Adrenal gland (tissue), 12 donors: Measurements from ENCODE around the gene APBA1. TPM values are rescaled to one million over a fixed set of nuclear protein-coding genes. Genes with fewer than 3 reads are reported as not detected.

Source experiments
- DNase-seq, 7 donors: peaks; one replicate each; pipeline ENCODE4 v3.0.0-alpha.2; 2019 to 2020
- H3K27ac ChIP-seq, 5 donors: fragments of 200-600 bp; sonication (generic) in 4 of 5; 1 replicate in 3 of 5; 2 replicates in 2 of 5; pipeline versions ENCODE4 v1.5.1 to v1.8.0; 2016 to 2020; ENCODE audit warnings: mild to moderate bottlenecking in 1 of 5
- H3K27me3 ChIP-seq: fragments of 200-600 bp; 2 replicates; pipeline ENCODE4 v1.8.0; 2021
- H3K36me3 ChIP-seq, 2 donors: fragments of 200-600 bp; replicated peaks in 1 of 2; 1 replicate in 1 of 2; 2 replicates in 1 of 2; pipeline versions ENCODE4 v1.5.1 to v1.8.0; 2018 to 2022
- H3K4me1 ChIP-seq, 2 donors: fragments of 200-600 bp; replicated peaks in 1 of 2; 1 replicate in 1 of 2; 2 replicates in 1 of 2; pipeline versions ENCODE4 v1.5.1 to v1.8.0; 2018 to 2021
- H3K4me3 ChIP-seq, 4 donors: fragments of 200-600 bp; sonication (generic) in 3 of 4; one replicate each; pipeline ENCODE4 v1.5.1; 2016 to 2018
- H3K9me3 ChIP-seq, 3 donors: fragments of 200-600 bp; sonication (generic) in 1 of 3; replicated peaks in 1 of 3; 1 replicate in 2 of 3; 2 replicates in 1 of 3; pipeline versions ENCODE4 v1.5.1 to v1.8.0; 2016 to 2021
- CTCF ChIP-seq, 6 experiments: fragments of 450-650 bp in 4 of 6; fragments of 200-600 bp in 2 of 6; sonication (generic) in 1 of 6; IDR thresholded peaks; 1 replicate in 5 of 6; 2 replicates in 1 of 6; pipeline versions ENCODE4 v1.5.1 to v1.8.0; 2016 to 2021; ENCODE audit warnings: antibody characterized with exemption in 6 of 6, mild to moderate bottlenecking in 2 of 6, moderate library complexity in 1 of 6
- POLR2A ChIP-seq, 2 donors: fragments of 450-650 bp; IDR thresholded peaks; one replicate each; pipeline ENCODE4 v1.6.1; 2017; ENCODE audit warnings: antibody characterized with exemption in 2 of 2, mild to moderate bottlenecking in 2 of 2, moderate library complexity in 1 of 2
- WGBS, 4 donors: extraction: QIAGEN DNeasy Blood & Tissue Kit in 2 of 4; methylation state at CpG; one replicate each; pipeline versions ENCODE4 v1.1.5 to v1.1.7; 2013 to 2017; 5-methylcytosine and 5-hydroxymethylcytosine counted together
- intact Hi-C, 2 donors: fragments of 100-400 bp; cut with DNase I; formaldehyde crosslinking; loops; one replicate each; pipeline versions ENCODE4 v1.14.1 to v1.15.0; 2022 to 2023
- polyA plus RNA-seq, 3 donors: library from polyadenylated mRNA; stranded (reverse); fragments of 200-250 nt in 2 of 3; fragments of 350-450 nt in 1 of 3; fragmentation: Illumina TruSeq in 1 of 3; extraction: RNeasy Lipid Tissue Mini Kit (QIAGEN cat#74804) in 1 of 3; gene quantifications; one replicate each; pipeline ENCODE4 v1.2.3, GENCODE V29; 2013 to 2014
- total RNA-seq, 9 donors: library from RNA; depleted of rRNA in 4 of 9; stranded (reverse); fragments of >200 nt in 4 of 9; fragments of 120-200 nt in 1 of 9; fragmentation: NEBNext Ultra II Directional in 1 of 9; extraction: Animal tissue kit (Norgen Biotek cat#: 25700) in 1 of 9; gene quantifications; one replicate each; pipeline versions ENCODE4 v1.1.0 to v1.2.4, GENCODE V29; 2013 to 2023
- donor health status: healthy with polysubstance abuse.
- donor health status: Bipolar disorder and iron deficiency.
- donor health status: DM: yes; HTN: yes; CAD: no.
- donor health status: DM: no; HTN: no; CAD: no.
- donor health status: DM: no; HTN: no; CAD: no.
- donor health status: DM: yes; HTN: yes; CAD: no.

The APBA1 gene
- total and polyA plus RNA-seq, 12 donors = 0.64 to 6.4 (median 3.5) TPM

GRCh38 chr9:69647804-69648203, 24.4 kb downstream of the APBA1 start:
- no peaks in the 10 kb centered on the region for H3K4me1 ChIP-seq
- H3K4me3 ChIP-seq = no peak overlapping the region
- H3K9me3 ChIP-seq = no peaks in the 10 kb centered on the region
- no peaks in the 10 kb centered on the region for H3K36me3 ChIP-seq
- TF ChIP-seq POLR2A (IDR thresholded peaks at IDR 0.05) (no peak), CTCF (IDR thresholded peaks at IDR 0.05) (no peak)
- DNase-seq = no peak
- intact Hi-C loops = no loop called here
- no peaks in the 10 kb centered on the region for H3K27me3 ChIP-seq
- no peak overlapping the region for H3K27ac ChIP-seq
- WGBS, 4 donors = 86 to 94% (median 90%) methylated on average over 3 of the region's 3 CpGs

GRCh38 chr9:69646810-69647209, 25.4 kb downstream of the APBA1 start:
- intact Hi-C loops = no loop called here
- WGBS, 4 donors = 78 to 91% (median 83%) methylated on average over 3 of the region's 3 CpGs
- Histone ChIP-seq H3K27ac (no peak overlapping the region), H3K4me1 (no peaks in the 10 kb centered on the region), H3K4me3 (no peak overlapping the region), H3K27me3 (no peaks in the 10 kb centered on the region), H3K36me3 (no peaks in the 10 kb centered on the region), H3K9me3 (no peaks in the 10 kb centered on the region)
- no peak for DNase-seq
- TF ChIP-seq CTCF (IDR thresholded peaks at IDR 0.05) = no peak

GRCh38 chr9:69645488-69645887, 26.7 kb downstream of the APBA1 start:
- Histone ChIP-seq H3K9me3 (no peaks in the 10 kb centered on the region), H3K27ac (no peak overlapping the region), H3K4me1 (no peaks in the 10 kb centered on the region), H3K27me3 (no peaks in the 10 kb centered on the region), H3K4me3 (no peak overlapping the region), H3K36me3 (no peaks in the 10 kb centered on the region)
- peak; percentile 15 to 56 (median 27) for DNase-seq
- intact Hi-C loops = no loop called here
- no peak for TF ChIP-seq CTCF (IDR thresholded peaks at IDR 0.05)
- no peak for TF ChIP-seq POLR2A (IDR thresholded peaks at IDR 0.05)
- WGBS, 4 donors = 41 to 64% (median 51%) methylated on average over 7 to 10 of the region's 10 CpGs

GRCh38 chr9:69643098-69643497, 29.1 kb downstream of the APBA1 start:
- Histone ChIP-seq H3K27ac (no peak overlapping the region), H3K36me3 (no peaks in the 10 kb centered on the region), H3K4me3 (no peak overlapping the region), H3K4me1 (no peaks in the 10 kb centered on the region), H3K27me3 (no peaks in the 10 kb centered on the region), H3K9me3 (no peaks in the 10 kb centered on the region)
- TF ChIP-seq POLR2A (IDR thresholded peaks at IDR 0.05) (no peak), CTCF (IDR thresholded peaks at IDR 0.05) (no peak)
- DNase-seq = no peak
- intact Hi-C loops = no loop called here
- 82 to 100% (median 90%) methylated on average over 1 of the region's 1 CpG for WGBS, 4 donors
